Measurements from ENCODE around the gene CCIN.

DNA sequence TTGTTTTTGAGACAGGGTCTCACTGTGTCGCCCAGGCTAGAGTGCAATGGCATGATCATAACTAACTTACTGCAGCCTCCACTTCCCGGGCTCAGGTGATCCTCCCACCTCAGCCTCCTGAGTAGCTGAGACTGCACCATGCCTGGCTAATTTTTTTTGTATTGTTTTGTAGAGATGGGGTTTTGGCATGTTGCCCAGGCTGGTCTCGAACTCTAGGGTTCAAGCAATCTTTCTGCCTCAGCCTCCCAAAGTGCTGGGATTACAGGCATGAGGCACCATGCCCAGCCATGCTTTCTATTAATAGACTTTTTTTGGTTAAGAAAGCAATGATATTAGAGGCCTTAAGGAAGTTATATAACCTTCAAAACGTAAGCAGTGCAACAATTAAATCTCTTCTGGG is 44.8 kb downstream of the CCIN start:
- TF ChIP-seq, protein P1, sequence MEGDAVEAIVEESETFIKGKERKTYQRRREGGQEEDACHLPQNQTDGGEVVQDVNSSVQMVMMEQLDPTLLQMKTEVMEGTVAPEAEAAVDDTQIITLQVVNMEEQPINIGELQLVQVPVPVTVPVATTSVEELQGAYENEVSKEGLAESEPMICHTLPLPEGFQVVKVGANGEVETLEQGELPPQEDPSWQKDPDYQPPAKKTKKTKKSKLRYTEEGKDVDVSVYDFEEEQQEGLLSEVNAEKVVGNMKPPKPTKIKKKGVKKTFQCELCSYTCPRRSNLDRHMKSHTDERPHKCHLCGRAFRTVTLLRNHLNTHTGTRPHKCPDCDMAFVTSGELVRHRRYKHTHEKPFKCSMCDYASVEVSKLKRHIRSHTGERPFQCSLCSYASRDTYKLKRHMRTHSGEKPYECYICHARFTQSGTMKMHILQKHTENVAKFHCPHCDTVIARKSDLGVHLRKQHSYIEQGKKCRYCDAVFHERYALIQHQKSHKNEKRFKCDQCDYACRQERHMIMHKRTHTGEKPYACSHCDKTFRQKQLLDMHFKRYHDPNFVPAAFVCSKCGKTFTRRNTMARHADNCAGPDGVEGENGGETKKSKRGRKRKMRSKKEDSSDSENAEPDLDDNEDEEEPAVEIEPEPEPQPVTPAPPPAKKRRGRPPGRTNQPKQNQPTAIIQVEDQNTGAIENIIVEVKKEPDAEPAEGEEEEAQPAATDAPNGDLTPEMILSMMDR (conservative IDR thresholded peaks at IDR 0.05; ENCODE audit: low read depth, low read length) = no peak
- no peak for TF ChIP-seq CHD1 (IDR thresholded peaks at IDR 0.05; ENCODE audit: low read depth, low read length)
- no peak for TF ChIP-seq RAD21 (IDR thresholded peaks at IDR 0.05; ENCODE audit: low read length)
- TF ChIP-seq CEBPB (IDR thresholded peaks at IDR 0.05; ENCODE audit: low read depth, low read length) = no peak
- no peak for TF ChIP-seq MAFK (IDR thresholded peaks at IDR 0.05; ENCODE audit: low read depth, low read length)
- TF ChIP-seq POLR2A (IDR thresholded peaks at IDR 0.05; ENCODE audit: low read depth, low read length) = no peak
- TF ChIP-seq FOS (IDR thresholded peaks at IDR 0.05; ENCODE audit: low read depth, low read length) = no peak
- TF ChIP-seq RFX5 (IDR thresholded peaks at IDR 0.05; ENCODE audit: low read depth, low read length) = no peak
- TF ChIP-seq, protein P2, sequence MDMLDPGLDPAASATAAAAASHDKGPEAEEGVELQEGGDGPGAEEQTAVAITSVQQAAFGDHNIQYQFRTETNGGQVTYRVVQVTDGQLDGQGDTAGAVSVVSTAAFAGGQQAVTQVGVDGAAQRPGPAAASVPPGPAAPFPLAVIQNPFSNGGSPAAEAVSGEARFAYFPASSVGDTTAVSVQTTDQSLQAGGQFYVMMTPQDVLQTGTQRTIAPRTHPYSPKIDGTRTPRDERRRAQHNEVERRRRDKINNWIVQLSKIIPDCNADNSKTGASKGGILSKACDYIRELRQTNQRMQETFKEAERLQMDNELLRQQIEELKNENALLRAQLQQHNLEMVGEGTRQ (IDR thresholded peaks at IDR 0.05; ENCODE audit: low read depth, low read length) = no peak
- TF ChIP-seq SMC3 (IDR thresholded peaks at IDR 0.05; ENCODE audit: low read depth, low read length) = no peak
- TF ChIP-seq NFE2L2 (IDR thresholded peaks at IDR 0.05; ENCODE audit: low read depth, low read length) = no peak
- TF ChIP-seq, protein P3, sequence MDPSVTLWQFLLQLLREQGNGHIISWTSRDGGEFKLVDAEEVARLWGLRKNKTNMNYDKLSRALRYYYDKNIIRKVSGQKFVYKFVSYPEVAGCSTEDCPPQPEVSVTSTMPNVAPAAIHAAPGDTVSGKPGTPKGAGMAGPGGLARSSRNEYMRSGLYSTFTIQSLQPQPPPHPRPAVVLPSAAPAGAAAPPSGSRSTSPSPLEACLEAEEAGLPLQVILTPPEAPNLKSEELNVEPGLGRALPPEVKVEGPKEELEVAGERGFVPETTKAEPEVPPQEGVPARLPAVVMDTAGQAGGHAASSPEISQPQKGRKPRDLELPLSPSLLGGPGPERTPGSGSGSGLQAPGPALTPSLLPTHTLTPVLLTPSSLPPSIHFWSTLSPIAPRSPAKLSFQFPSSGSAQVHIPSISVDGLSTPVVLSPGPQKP (IDR thresholded peaks at IDR 0.05; ENCODE audit: borderline replicate concordance, low read depth, low read length) = no peak
- TF ChIP-seq MXI1 (IDR thresholded peaks at IDR 0.05; ENCODE audit: borderline replicate concordance, low read depth, low read length) = no peak
